Left colon (tissue), 2 donors: ENCODE results near the gene LRRC71. TPM values are rescaled to one million over a fixed set of nuclear protein-coding genes. Genes with fewer than 3 reads are reported as not detected.
A peak's percentile ranks its signal among the peaks of the same experiment; 100 is the strongest.
"Not testable (repeated sequence)": the region's sequence is repeated elsewhere in the genome, so short reads cannot be mapped to it uniquely, and the experiment has no call there.

ENCODE experiments used
- ATAC-seq: fragments of 200-7000 bp; cut with Tn5 transposase; one replicate; pipeline ENCODE4 v1.9.1; 2020; ENCODE audit warnings: mild to moderate bottlenecking, moderate library complexity
- DNase-seq, 2 donors: peaks; one replicate each; pipeline ENCODE4 v3.0.0-alpha.2; 2020
- intact Hi-C, 2 donors: fragments of 100-400 bp; cut with DNase I in 1 of 2; cut with micrococcal nuclease in 1 of 2; formaldehyde crosslinking; loops; one replicate each; pipeline versions ENCODE4 v1.11.2 to v1.14.0; 2022; cut with DNase I, micrococcal nuclease
- total RNA-seq, 2 donors: library from RNA; stranded (reverse); fragmentation: NEBNext Ultra II Directional; extraction: Animal tissue kit (Norgen Biotek cat#: 25700); gene quantifications; one replicate each; pipeline ENCODE4 v1.2.1, GENCODE V29; 2021
- donor health status: DM: no; HTN: no; CAD: no.
- donor health status: DM: yes; HTN: yes; CAD: no.

LRRC71 gene
- total RNA-seq, 2 donors from 2014 or later: not detected

DNA sequence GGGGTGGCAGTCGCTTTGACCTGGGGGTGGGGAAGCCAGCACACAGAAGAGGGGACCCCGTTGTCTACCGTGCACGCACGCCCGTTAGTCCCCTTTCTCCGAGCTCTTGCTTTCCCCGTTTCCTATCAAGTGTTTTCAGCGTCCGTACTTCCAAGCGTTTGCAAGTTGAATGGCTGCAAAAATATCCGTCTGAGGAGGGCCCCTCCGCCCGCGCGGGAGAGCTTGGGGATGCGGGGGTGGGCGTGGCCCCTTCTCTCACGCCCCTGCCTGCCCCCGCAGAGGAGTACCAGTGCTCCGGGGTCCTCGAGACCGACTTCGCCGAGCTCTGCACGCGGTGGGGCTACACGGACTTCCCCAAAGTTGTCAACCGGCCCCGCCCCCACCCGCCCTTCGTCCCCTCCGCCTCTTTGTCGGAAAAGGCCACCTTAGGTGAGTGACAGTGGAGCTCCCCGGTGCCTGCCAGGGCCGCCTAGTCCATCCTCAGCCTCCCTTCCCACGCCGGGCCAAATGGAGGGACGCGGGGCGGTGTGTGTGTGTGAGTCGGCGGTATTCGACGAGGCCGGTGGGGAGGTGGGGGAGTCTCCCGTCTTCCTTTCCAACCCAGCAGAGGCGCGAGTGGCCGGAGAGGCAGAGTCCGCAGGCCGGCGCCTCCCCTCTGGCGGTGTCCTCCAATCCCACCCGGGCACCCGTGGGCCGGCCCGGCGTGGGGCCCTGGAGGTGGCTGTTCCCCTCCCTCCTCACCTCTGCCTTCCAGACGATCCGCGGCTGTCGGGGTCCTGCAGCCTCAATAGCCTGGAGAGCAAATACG lies 3.4 kb downstream of the LRRC71 start:
- intact Hi-C loops: no loop called here
- DNase-seq: no peak
- ATAC-seq: no peak

DNA sequence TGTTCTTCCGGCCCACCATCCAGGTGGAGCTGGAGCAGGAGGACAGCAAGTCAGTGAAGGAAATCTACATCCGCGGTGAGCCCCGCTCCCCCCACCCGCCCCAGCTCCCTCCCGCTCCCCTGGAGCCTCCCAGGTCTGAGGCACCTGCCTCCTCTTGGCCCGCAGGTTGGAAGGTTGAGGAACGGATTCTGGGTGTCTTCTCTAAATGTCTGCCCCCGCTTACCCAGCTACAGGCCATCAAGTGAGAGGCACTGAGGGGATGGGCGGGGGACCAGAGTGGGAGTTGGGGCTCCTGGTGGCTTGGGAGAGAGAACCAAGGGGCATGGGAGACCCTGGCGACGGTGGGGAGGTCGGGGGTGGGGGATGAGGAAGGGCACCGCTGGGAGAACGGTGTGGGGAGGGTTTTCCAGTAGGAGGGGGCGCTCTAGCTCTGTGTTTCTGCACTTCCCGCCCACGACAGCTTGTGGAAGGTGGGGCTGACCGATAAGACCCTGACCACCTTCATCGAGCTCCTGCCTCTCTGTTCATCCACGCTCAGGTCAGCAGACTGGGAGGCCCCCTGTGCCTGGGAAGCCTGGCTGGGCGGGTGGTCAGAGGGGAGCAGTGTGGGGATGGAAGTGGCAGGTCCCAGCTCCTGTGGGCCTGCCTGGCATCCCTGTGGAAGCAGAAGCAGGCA lies 4.2 kb downstream of the LRRC71 start:
- intact Hi-C loops: no loop called here
- ATAC-seq (no peak), DNase-seq (no peak)

GRCh38 chr1:156925154-156926010 lies 5.0 kb downstream of the LRRC71 start:
- no peak for ATAC-seq
- intact Hi-C loops: no loop called here
- no peak for DNase-seq

GRCh38 chr1:156926175-156926574 lies 5.7 kb downstream of the LRRC71 start:
- DNase-seq: peak; percentile 52 to 81
- peak; percentile 63 for ATAC-seq
- intact Hi-C loops: no loop called here

DNA sequence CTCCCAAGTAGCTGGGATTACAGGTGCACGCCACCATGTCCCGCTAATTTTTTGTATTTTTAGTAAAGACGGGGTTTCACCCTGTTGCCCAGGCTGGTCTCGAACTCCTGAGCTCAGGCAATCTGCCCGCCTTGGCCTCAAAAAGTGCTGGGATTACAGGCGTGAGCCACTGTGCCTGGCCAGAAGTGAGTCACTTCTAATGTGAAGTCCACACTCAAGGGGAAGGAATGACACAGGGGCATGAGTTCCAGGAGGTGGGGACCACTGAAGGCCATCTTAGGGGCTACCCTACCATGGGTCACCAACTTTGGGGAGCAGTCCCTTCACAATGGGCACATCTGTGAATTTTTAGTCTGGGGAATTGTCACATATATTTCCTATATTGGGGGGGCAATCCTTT lies 6.3 kb downstream of the LRRC71 start:
- ATAC-seq, DNase-seq, intact Hi-C loops: not testable (repeated sequence)

GRCh38 chr1:156927215-156928042 lies 7.0 kb downstream of the LRRC71 start:
- DNase-seq: peak; percentile 54 to 81
- intact Hi-C loops: no loop called here
- peak; percentile 77 for ATAC-seq

DNA sequence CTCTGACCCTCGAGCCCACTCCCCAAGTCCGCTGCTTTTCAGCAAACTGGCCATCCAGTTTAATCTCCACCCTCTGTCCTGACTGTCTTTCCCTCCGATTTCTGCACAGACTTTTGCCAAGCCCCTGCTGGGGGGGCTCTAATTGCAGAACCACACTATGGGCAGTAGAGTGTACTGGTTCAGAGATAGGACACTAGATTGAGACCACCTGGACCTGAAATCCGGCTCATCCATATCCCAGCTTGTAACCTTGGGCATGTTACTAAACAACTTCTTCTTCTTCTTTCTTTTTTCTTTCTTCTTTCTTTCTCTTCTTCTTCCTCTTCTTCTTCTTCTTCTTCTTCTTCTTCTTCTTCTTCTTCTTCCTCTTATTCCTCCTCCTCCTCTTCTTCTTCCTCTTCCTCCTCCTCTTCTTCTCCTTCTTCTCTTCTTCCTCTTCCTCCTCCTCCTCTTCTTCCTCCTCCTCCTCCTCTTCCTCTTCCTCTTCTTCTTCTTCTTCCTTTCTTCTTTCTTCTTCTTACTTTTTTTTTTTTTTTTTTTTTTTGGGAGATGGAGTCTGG lies 7.7 kb downstream of the LRRC71 start:
- ATAC-seq: peak; percentile 2
- intact Hi-C loops: no loop called here

DNA sequence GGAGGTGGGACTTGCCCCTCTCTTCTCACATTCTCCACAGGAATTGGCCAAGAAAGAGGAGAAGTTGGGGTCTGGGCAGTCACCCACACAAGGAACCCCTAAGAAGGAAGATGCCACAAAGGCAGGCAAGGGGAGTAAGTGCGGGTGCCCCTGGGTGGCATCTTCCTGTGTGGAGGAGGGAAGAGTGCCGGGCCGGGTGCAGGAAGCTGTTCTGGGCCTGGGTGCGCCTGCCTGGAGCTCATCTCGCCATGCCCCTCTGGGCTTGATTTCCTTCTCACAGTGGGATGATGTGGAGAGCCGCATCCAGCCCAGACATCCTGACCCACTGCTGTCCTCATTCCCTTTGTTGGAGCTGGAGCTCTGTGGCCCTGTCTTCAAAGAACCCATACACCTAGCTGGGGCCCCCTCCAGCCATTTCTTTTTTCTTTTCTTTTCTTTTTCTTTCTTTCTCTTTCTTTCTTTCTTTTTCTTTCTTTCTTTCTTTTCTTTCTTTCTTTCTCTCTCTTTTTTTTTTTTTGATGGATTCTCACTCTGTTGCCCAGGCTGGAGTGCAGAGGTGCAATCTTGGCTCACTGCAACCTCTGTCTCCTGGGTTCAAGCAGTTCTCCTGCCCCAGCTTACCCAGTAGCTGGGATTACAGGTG lies 9.3 kb downstream of the LRRC71 start:
- intact Hi-C loops: no loop called here
- ATAC-seq: no peak
- DNase-seq: no peak

More for the DNA sequence above, 7.7 kb downstream of the LRRC71 start:
- no peak for DNase-seq

- DNase-seq: no peak
- no peak for ATAC-seq
- intact Hi-C loops: no loop called here
Measured at GRCh38 chr1:156930483-156930882, 10.1 kb downstream of the LRRC71 start.

GRCh38 chr1:156931211-156931952 lies 10.9 kb downstream of the LRRC71 start:
- DNase-seq: no peak
- ATAC-seq: peak; percentile 27
- intact Hi-C loops: no loop called here

GRCh38 chr1:156931974-156932710 lies 11.7 kb downstream of the LRRC71 start:
- ATAC-seq: peak; percentile 16
- no peak for DNase-seq
- intact Hi-C loops: no loop called here

DNA sequence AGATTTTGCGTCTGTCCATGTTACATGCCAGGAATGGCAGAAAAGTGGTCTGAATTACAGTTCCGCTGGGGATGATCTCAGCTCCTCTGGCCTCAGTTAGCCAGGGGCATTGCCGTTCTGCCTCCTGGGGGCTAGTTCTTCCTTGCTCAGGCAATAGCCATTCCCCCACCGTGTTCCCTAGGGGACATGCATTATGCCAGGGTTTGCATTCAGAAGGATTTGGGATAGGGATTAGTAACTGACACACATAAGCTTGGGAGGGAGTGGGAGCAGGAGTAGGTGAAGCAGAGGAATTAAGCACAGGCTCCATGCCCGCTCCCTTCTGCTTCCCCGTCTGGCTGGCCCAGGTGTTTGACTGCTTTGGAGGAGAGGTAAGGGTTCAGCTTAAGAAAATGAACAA lies 12.7 kb downstream of the LRRC71 start:
- intact Hi-C loops: no loop called here
- no peak for ATAC-seq
- DNase-seq: no peak

DNA sequence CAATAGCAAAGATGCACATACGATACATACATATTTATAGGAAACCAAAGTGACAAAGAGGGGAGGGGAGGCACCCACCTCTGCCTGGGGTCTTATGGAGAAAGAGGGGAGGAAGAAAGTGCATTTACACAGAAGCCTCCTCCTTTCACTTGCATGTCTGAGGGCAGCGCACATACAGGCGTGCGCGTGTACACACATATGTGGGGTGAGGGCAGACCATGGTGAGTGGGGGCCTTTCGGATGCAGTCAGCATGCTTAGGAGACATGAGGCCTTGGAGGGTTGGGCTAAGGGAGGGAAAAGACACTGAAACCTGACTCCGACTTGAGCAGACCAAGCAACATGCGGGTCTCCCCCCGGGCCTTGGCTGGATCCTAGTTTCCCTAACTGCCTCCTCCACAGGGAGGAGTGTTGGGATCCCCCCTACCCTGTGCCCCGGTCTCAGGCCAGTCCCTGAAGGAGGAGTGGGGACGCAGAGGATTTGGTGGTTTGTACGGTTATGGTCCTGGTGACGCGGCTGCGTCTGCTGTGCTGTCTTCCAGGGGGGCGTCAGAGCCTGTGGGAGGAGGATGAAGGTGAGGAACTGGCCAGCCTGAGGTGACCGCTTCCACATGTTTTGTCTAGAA lies 15.2 kb downstream of the LRRC71 start:
- no peak for DNase-seq
- ATAC-seq: no peak
- intact Hi-C loops: no loop called here

DNA sequence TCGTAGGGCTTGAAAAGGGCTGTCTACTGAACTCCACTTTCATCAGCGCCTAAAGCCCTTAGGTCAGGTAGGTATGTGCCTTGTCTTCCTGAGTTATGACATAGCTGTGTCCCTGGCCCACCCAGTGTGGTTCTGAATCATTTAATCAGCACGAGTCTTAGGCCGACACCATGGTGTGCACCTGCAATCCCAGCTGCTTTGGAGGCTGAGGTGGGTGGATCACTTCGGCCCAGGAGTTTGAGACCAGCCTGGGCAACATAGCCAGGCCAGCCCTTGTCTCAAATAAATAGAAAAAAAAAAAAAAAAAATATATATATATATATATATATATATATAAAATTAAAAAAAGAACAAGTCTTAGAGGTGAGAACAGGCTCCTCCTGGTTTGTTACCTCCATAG lies 15.8 kb downstream of the LRRC71 start:
- no peak for DNase-seq
- intact Hi-C loops: no loop called here
- no peak for ATAC-seq

- DNase-seq: no peak
- no peak for ATAC-seq
- intact Hi-C loops: no loop called here
Measured at GRCh38 chr1:156936721-156937220, 16.3 kb downstream of the LRRC71 start.

DNA sequence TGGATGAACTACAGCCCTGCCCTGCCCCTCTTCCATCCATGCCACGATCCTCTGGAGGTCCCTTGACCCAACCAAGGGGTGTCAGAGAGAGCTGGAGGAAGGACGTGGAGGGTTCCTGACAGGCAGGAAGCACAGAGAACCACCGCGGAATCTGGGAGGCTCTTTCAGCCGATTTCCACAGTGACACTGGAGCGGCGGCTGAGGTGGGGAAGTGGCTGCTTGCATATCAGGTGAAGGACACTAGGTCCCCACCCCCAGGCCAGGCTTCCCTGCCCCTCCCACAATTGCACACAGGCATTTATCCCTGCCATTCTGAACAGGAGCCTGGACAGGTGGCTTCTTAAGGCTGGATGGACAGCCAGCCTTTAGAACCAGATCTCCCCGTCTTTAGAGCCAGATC lies 17.5 kb downstream of the LRRC71 start:
- DNase-seq (no peak), ATAC-seq (no peak)
- intact Hi-C loops: no loop called here
